Liver (tissue), 9 donors: ENCODE measurements around the gene KIAA0753. TPM values are rescaled to one million over a fixed set of nuclear protein-coding genes. Genes with fewer than 3 reads are reported as not detected.

Experiments
- DNase-seq: peaks from one replicate; pipeline ENCODE4 v3.0.0-alpha.2; 2017; ENCODE audit warnings: low spot score
- H3K27ac ChIP-seq, 2 donors: one replicate each; pipeline ENCODE4 v1.7.0; 2013; ENCODE audit warnings: inconsistent platforms in 2 of 2, low read length in 2 of 2, control low read depth in 1 of 2, low read depth in 1 of 2, mild to moderate bottlenecking in 1 of 2
- H3K27me3 ChIP-seq, 4 donors: one replicate each; pipeline versions ENCODE4 v1.6.1 to v1.7.0; 2013; ENCODE audit warnings: low read length in 3 of 4, inconsistent platforms in 1 of 4, mild to moderate bottlenecking in 1 of 4, moderate library complexity in 1 of 4; ENCODE audit not compliant: control insufficient read depth in 4 of 4, insufficient read depth in 4 of 4
- H3K36me3 ChIP-seq, 4 donors: one replicate each; pipeline versions ENCODE4 v1.6.1 to v1.7.0; 2013; ENCODE audit warnings: low read length in 3 of 4, mild to moderate bottlenecking in 3 of 4, low read depth in 1 of 4, moderate library complexity in 1 of 4; ENCODE audit not compliant: control insufficient read depth in 4 of 4, insufficient read depth in 3 of 4
- H3K4me1 ChIP-seq, 4 donors: one replicate each; pipeline versions ENCODE4 v1.6.1 to v1.7.0; 2013; ENCODE audit warnings: low read length in 3 of 4, mild to moderate bottlenecking in 3 of 4, moderate library complexity in 1 of 4; ENCODE audit not compliant: control insufficient read depth in 4 of 4, insufficient read depth in 4 of 4
- H3K4me3 ChIP-seq, 3 donors: one replicate each; pipeline versions ENCODE4 v1.6.1 to v1.7.0; 2013; ENCODE audit warnings: low read length in 3 of 3, control low read depth in 1 of 3, low read depth in 1 of 3, mild to moderate bottlenecking in 1 of 3
- H3K9ac ChIP-seq, 2 donors: one replicate each; pipeline ENCODE4 v1.7.0; 2013; ENCODE audit warnings: low read length in 2 of 2, mild to moderate bottlenecking in 2 of 2, moderate library complexity in 2 of 2, control low read depth in 1 of 2, low read depth in 1 of 2
- H3K9me3 ChIP-seq, 4 donors: one replicate each; pipeline versions ENCODE4 v1.6.1 to v1.7.0; 2013; ENCODE audit warnings: low read length in 3 of 4; ENCODE audit not compliant: control insufficient read depth in 4 of 4
- FOXA1 ChIP-seq: IDR thresholded peaks from 2 replicates; pipeline ENCODE4 v1.6.1; 2016; ENCODE audit warnings: antibody characterized with exemption
- FOXA2 ChIP-seq: IDR thresholded peaks from 2 replicates; pipeline ENCODE4 v1.6.1; 2016; ENCODE audit warnings: antibody characterized with exemption
- GABPA ChIP-seq, 2 donors: IDR thresholded peaks in 1 of 2; conservative IDR thresholded peaks in 1 of 2; 2 replicates each; pipeline ENCODE4 v1.6.1; 2016; ENCODE audit warnings: antibody characterized with exemption in 2 of 2, mild to moderate bottlenecking in 1 of 2, moderate library complexity in 1 of 2
- HNF4A ChIP-seq, 2 donors: conservative IDR thresholded peaks; 2 replicates each; pipeline ENCODE4 v1.6.1; 2016; ENCODE audit warnings: antibody characterized with exemption in 2 of 2, mild to moderate bottlenecking in 2 of 2
- HNF4G ChIP-seq: IDR thresholded peaks from 2 replicates; pipeline ENCODE4 v1.6.1; 2016; ENCODE audit warnings: antibody characterized with exemption
- JUND ChIP-seq, 2 donors: IDR thresholded peaks; 2 replicates each; pipeline ENCODE4 v1.6.1; 2016; ENCODE audit warnings: antibody characterized with exemption in 2 of 2
- NR2F2 ChIP-seq: IDR thresholded peaks from 2 replicates; pipeline ENCODE4 v1.6.1; 2016; ENCODE audit warnings: antibody characterized with exemption
- RXRA ChIP-seq, 2 donors: IDR thresholded peaks; 2 replicates each; pipeline ENCODE4 v1.6.1; 2017 to 2018; ENCODE audit warnings: antibody characterized with exemption in 2 of 2, mild to moderate bottlenecking in 1 of 2
- SP1 ChIP-seq: IDR thresholded peaks from 2 replicates; pipeline ENCODE4 v1.6.1; 2018; ENCODE audit warnings: antibody characterized with exemption, mild to moderate bottlenecking
- TAF1 ChIP-seq: conservative IDR thresholded peaks from 2 replicates; pipeline ENCODE4 v1.6.1; 2016; ENCODE audit warnings: antibody characterized with exemption, mild to moderate bottlenecking
- YY1 ChIP-seq: IDR thresholded peaks from 2 replicates; pipeline ENCODE4 v1.6.1; 2016; ENCODE audit warnings: antibody characterized with exemption, mild to moderate bottlenecking
- WGBS: extraction: QIAGEN DNeasy Blood & Tissue Kit; methylation state at CpG from one replicate; pipeline ENCODE4 v1.1.7; 2013; 5-methylcytosine and 5-hydroxymethylcytosine counted together
- polyA plus RNA-seq, 2 donors: library from polyadenylated mRNA; stranded (reverse) in 1 of 2; unstranded in 1 of 2; fragments of 200-250 nt in 1 of 2; fragments of >200 nt in 1 of 2; fragmentation: Nextera tagmentation in 1 of 2; extraction: Ambion mirVana in 1 of 2; gene quantifications; one replicate each; pipeline versions ENCODE4 v1.2.1 to v1.2.3, GENCODE V29; 2013 to 2015
- total RNA-seq, 2 donors: library from RNA; depleted of rRNA; stranded (reverse); fragments of >200 nt; gene quantifications; one replicate each; pipeline ENCODE4 v1.2.3, GENCODE V29; 2014
- TF ChIP-seq, protein P1 (sequence below): fragments of 150-350 bp; IDR thresholded peaks from 2 replicates; pipeline ENCODE4 v1.5.1; 2017; ENCODE audit warnings: improper control_type of control experiment, low read depth, low read length; ENCODE audit not compliant: missing input control
- TF ChIP-seq, protein P2 (sequence below): IDR thresholded peaks from 2 replicates; pipeline ENCODE4 v1.6.1; 2016; ENCODE audit warnings: antibody characterized with exemption
- TF ChIP-seq, protein P3 (sequence below): IDR thresholded peaks from 2 replicates; pipeline ENCODE4 v1.6.1; 2016; ENCODE audit warnings: antibody characterized with exemption
- TF ChIP-seq, protein P4 (sequence below): IDR thresholded peaks from 2 replicates; pipeline ENCODE4 v1.6.1; 2016; ENCODE audit warnings: antibody characterized with exemption
- TF ChIP-seq, protein P5 (sequence below): IDR thresholded peaks from 2 replicates; pipeline ENCODE4 v1.6.1; 2016; ENCODE audit warnings: antibody characterized with exemption, mild to moderate bottlenecking
- donor health status: healthy.
- donor health status: healthy.
- donor health status: healthy.
- donor health status: healthy.
- donor health status: healthy.

Gene KIAA0753
- total and polyA plus RNA-seq, 4 donors: 2.0 to 5.9 (median 3.0) TPM

DNA sequence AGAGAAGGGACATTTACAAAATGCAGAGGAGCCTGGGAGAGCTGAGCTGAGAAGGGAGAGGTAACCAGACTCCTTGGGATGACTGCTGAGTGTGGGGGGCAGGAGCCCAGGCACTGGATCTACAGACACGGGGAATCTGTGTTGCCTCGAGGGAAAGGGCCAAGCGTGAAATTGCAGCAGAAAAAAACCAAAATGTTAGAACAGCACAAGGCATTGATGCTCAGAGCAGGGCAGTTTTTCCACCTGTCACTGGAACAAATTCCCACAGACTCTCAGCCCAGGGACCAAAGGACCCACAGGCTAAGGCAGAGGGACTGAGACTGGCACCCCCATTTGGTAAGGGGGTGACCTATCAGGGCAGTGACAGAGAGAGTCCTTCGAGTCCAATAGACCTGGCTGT lies 86.2 kb downstream of the KIAA0753 start:
- Histone ChIP-seq H3K9me3 (no peaks in the 10 kb centered on the region), H3K36me3 (no peaks in the 10 kb centered on the region), H3K4me1 (peaks cover 2 to 14% (median 10%) of the 10 kb centered on the region in 4 donors), H3K9ac (no peak overlapping the region), H3K4me3 (no peak overlapping the region), H3K27ac (no peak overlapping the region), H3K27me3 (peaks cover 0 to 4% (median 1%) of the 10 kb centered on the region in 4 donors)
- 80% methylated on average over 4 of the region's 4 CpGs for WGBS
- DNase-seq: no peak
- TF ChIP-seq GABPA (IDR thresholded peaks at IDR 0.05 in 1 of 2, conservative IDR thresholded peaks at IDR 0.05 in 1 of 2) (no peak), NR2F2 (no peak), FOXA2 (no peak), HNF4A (conservative IDR thresholded peaks at IDR 0.05) (no peak), RXRA (IDR thresholded peaks at IDR 0.05) (no peak), JUND (IDR thresholded peaks at IDR 0.05) (no peak), FOXA1 (no peak), TAF1 (no peak), YY1 (no peak)
- TF ChIP-seq, protein P1, sequence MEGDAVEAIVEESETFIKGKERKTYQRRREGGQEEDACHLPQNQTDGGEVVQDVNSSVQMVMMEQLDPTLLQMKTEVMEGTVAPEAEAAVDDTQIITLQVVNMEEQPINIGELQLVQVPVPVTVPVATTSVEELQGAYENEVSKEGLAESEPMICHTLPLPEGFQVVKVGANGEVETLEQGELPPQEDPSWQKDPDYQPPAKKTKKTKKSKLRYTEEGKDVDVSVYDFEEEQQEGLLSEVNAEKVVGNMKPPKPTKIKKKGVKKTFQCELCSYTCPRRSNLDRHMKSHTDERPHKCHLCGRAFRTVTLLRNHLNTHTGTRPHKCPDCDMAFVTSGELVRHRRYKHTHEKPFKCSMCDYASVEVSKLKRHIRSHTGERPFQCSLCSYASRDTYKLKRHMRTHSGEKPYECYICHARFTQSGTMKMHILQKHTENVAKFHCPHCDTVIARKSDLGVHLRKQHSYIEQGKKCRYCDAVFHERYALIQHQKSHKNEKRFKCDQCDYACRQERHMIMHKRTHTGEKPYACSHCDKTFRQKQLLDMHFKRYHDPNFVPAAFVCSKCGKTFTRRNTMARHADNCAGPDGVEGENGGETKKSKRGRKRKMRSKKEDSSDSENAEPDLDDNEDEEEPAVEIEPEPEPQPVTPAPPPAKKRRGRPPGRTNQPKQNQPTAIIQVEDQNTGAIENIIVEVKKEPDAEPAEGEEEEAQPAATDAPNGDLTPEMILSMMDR: no peak
- TF ChIP-seq, protein P2, sequence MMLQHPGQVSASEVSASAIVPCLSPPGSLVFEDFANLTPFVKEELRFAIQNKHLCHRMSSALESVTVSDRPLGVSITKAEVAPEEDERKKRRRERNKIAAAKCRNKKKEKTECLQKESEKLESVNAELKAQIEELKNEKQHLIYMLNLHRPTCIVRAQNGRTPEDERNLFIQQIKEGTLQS: no peak
- TF ChIP-seq, protein P3, sequence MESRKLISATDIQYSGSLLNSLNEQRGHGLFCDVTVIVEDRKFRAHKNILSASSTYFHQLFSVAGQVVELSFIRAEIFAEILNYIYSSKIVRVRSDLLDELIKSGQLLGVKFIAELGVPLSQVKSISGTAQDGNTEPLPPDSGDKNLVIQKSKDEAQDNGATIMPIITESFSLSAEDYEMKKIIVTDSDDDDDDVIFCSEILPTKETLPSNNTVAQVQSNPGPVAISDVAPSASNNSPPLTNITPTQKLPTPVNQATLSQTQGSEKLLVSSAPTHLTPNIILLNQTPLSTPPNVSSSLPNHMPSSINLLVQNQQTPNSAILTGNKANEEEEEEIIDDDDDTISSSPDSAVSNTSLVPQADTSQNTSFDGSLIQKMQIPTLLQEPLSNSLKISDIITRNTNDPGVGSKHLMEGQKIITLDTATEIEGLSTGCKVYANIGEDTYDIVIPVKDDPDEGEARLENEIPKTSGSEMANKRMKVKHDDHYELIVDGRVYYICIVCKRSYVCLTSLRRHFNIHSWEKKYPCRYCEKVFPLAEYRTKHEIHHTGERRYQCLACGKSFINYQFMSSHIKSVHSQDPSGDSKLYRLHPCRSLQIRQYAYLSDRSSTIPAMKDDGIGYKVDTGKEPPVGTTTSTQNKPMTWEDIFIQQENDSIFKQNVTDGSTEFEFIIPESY: no peak

DNA sequence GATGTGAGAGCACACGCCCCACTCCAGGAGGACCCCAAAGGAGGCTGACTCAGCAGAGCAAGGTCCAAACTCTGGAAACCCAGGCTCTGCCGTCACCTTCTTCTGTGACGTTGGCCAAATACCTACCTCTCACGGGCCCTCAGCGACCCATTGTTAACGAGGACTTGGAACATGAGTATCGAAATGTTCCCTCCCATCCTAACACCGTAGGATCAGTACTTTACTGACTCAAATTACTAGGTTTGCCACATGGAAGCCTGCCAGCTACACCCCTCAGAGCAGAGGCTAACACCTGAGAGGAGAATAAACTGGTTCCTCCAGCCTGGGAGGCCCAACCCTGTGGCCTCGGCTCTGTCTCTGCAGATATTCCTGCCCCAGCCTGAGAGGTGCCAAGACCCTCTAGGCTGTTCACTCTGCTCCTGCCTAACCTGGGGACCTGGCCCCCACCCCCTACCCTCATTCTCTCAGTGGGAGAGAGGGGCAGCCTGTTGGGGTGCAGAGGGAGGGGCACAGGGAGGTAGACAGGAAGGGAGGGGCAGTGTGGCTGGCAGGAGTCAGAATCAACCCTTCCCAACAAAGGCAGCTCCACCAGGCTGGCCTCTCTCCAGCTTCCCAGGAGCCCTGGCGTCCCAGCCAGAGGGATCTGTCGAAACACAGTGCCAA lies 88.5 kb downstream of the KIAA0753 start:
- H3K27me3 ChIP-seq: peaks cover 0 to 4% (median 1%) of the 10 kb centered on the region in 4 donors
- TF ChIP-seq FOXA1 (no peak), YY1 (no peak), GABPA (IDR thresholded peaks at IDR 0.05 in 1 of 2, conservative IDR thresholded peaks at IDR 0.05 in 1 of 2) (no peak), TAF1 (no peak)
- H3K36me3 ChIP-seq: no peaks in the 10 kb centered on the region
- H3K27ac ChIP-seq: no peak overlapping the region
- H3K9ac ChIP-seq: no peak overlapping the region
- WGBS: 74% methylated on average over 11 of the region's 11 CpGs
- DNase-seq: no peak
- no peaks in the 10 kb centered on the region for H3K9me3 ChIP-seq
- H3K4me1 ChIP-seq: peaks cover 2 to 14% (median 10%) of the 10 kb centered on the region in 4 donors
- H3K4me3 ChIP-seq: no peak overlapping the region

DNA sequence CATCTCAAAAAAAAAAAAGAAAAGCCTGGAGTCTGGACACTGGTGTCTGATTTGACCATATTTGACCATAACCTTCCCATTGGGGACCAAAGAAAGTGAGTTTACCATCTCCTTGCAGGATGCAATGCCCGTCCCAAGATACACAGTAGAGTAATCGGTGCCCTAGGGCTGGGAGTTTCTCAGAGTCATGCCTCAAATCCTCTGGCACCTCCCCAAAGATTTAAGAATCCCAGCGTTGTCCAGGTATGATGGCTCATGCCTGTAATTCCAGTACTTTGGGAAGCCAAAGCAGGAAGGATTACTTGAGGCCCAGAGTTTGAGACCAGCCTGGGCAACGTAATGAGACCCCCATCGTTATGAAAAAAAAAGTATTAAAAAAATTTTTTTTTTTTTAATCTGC lies 89.2 kb downstream of the KIAA0753 start:
- Histone ChIP-seq H3K27ac (no peak overlapping the region), H3K27me3 (peaks cover 0 to 3% (median 0%) of the 10 kb centered on the region in 4 donors), H3K4me1 (peaks cover 2 to 12% (median 9%) of the 10 kb centered on the region in 4 donors), H3K36me3 (no peaks in the 10 kb centered on the region), H3K4me3 (no peak overlapping the region), H3K9me3 (no peaks in the 10 kb centered on the region), H3K9ac (no peak overlapping the region)
- no peak for DNase-seq
- 90% methylated on average over 5 of the region's 5 CpGs for WGBS
- TF ChIP-seq FOXA2: no peak
- TF ChIP-seq, protein P4, sequence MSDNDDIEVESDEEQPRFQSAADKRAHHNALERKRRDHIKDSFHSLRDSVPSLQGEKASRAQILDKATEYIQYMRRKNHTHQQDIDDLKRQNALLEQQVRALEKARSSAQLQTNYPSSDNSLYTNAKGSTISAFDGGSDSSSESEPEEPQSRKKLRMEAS: no peak
- TF ChIP-seq NR2F2: no peak
- TF ChIP-seq, protein P2: no peak
- TF ChIP-seq, protein P5, sequence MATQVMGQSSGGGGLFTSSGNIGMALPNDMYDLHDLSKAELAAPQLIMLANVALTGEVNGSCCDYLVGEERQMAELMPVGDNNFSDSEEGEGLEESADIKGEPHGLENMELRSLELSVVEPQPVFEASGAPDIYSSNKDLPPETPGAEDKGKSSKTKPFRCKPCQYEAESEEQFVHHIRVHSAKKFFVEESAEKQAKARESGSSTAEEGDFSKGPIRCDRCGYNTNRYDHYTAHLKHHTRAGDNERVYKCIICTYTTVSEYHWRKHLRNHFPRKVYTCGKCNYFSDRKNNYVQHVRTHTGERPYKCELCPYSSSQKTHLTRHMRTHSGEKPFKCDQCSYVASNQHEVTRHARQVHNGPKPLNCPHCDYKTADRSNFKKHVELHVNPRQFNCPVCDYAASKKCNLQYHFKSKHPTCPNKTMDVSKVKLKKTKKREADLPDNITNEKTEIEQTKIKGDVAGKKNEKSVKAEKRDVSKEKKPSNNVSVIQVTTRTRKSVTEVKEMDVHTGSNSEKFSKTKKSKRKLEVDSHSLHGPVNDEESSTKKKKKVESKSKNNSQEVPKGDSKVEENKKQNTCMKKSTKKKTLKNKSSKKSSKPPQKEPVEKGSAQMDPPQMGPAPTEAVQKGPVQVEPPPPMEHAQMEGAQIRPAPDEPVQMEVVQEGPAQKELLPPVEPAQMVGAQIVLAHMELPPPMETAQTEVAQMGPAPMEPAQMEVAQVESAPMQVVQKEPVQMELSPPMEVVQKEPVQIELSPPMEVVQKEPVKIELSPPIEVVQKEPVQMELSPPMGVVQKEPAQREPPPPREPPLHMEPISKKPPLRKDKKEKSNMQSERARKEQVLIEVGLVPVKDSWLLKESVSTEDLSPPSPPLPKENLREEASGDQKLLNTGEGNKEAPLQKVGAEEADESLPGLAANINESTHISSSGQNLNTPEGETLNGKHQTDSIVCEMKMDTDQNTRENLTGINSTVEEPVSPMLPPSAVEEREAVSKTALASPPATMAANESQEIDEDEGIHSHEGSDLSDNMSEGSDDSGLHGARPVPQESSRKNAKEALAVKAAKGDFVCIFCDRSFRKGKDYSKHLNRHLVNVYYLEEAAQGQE: no peak
- no peak for TF ChIP-seq SP1
- TF ChIP-seq JUND (IDR thresholded peaks at IDR 0.05): no peak
- TF ChIP-seq, protein P3: no peak
- TF ChIP-seq HNF4G: no peak
